H1 (cell line): Measurements from ENCODE around the gene ZNF646. TPM values are rescaled to one million over a fixed set of nuclear protein-coding genes. Genes with fewer than 3 reads are reported as not detected.

Experiments
- ATF3 ChIP-seq: IDR thresholded peaks from 2 replicates; pipeline ENCODE4 v1.6.1; 2011; ENCODE audit warnings: low read depth, mild to moderate bottlenecking, low read length; ENCODE audit not compliant: insufficient read depth
- CBX5 ChIP-seq: fragments of 300-800, 300-1000 bp; sonication (generic); IDR thresholded peaks from 2 replicates; pipeline ENCODE4 v1.7.1; 2016; ENCODE audit warnings: antibody characterized with exemption, low read length, low read depth
- CHD7 ChIP-seq: fragments of 300-600 bp; sonication (generic); IDR thresholded peaks from 2 replicates; pipeline ENCODE4 v1.7.1; 2012; ENCODE audit warnings: low read length, moderate library complexity, mild to moderate bottlenecking, inconsistent platforms; ENCODE audit not compliant: insufficient replicate concordance
- NRF1 ChIP-seq: IDR thresholded peaks from 2 replicates; pipeline ENCODE4 v1.6.1; 2011; ENCODE audit warnings: mild to moderate bottlenecking, low read depth, low read length, improper control_type of control experiment
- SP2 ChIP-seq: IDR thresholded peaks from 2 replicates; pipeline ENCODE4 v1.6.1; 2012; ENCODE audit warnings: mild to moderate bottlenecking, low read length, inconsistent platforms
- TBP ChIP-seq: IDR thresholded peaks from 2 replicates; pipeline ENCODE4 v1.6.1; 2011; ENCODE audit warnings: low read depth, low read length, improper control_type of control experiment
- TEAD4 ChIP-seq: IDR thresholded peaks from 2 replicates; pipeline ENCODE4 v1.6.1; 2012; ENCODE audit warnings: low read depth, low read length, inconsistent platforms, mixed read lengths
- polyA plus RNA-seq, 7 experiments: library from polyadenylated mRNA; depleted of rRNA in 3 of 7; stranded (reverse) in 5 of 7; unstranded in 2 of 7; fragments of >200 nt in 5 of 7; fragments of 200-250 nt in 2 of 7; gene quantifications; 1 replicate in 5 of 7; 2 replicates in 1 of 7; 4 replicates in 1 of 7; pipeline versions ENCODE4 v1.2.1 to v1.2.3, GENCODE V29; 2011 to 2013; ENCODE audit warnings: missing spikeins in 2 of 7, mixed read lengths in 2 of 7
- total RNA-seq: library from RNA; stranded (reverse); fragmentation: NEBNext Ultra II Directional; extraction: Animal tissue kit (Norgen Biotek cat#: 25700); gene quantifications from 2 replicates; pipeline ENCODE4 v1.2.1, GENCODE V29; 2021

ZNF646 gene
- total and polyA plus RNA-seq, 2 of the 8 experiments (the other 6 are each of a cell fraction or from before 2014, with no cell fraction given) = 6.5 to 25.0 TPM

GRCh38 chr16:31043352-31043751 is 30.9 kb upstream of the ZNF646 start (continued):
- no peak for TF ChIP-seq TBP
- no peak for TF ChIP-seq NRF1
- TF ChIP-seq CHD7 = no peak
- TF ChIP-seq CBX5 = no peak
- TF ChIP-seq SP2 = no peak
- no peak for TF ChIP-seq ATF3
- no peak for TF ChIP-seq TEAD4
